GM19025 (cell line): ENCODE measurements around the gene TXNDC16.
A peak's percentile ranks its signal among the peaks of the same experiment; 100 is the strongest.
"Not testable (repeated sequence)": the region's sequence is repeated elsewhere in the genome, so short reads cannot be mapped to it uniquely, and the experiment has no call there.

ENCODE experiments used
- ATAC-seq: cut with Tn5 transposase; IDR thresholded peaks from one replicate; pipeline ENCODE4 v1.9.1; 2021; ENCODE audit warnings: mild to moderate bottlenecking, low read depth, moderate library complexity; ENCODE audit not compliant: unreplicated experiment

Gene TXNDC16

GRCh38 chr14:52545584-52546317 is 6.6 kb downstream of the TXNDC16 start:
- ATAC-seq, result no peak

- no peak for ATAC-seq
Observed at GRCh38 chr14:52538623-52539022, 13.7 kb downstream of the TXNDC16 start.

GRCh38 chr14:52536269-52536668 is 16.0 kb downstream of the TXNDC16 start:
- no peak for ATAC-seq

- no peak for ATAC-seq
Observed at GRCh38 chr14:52531481-52531880, 20.8 kb downstream of the TXNDC16 start.

GRCh38 chr14:52527052-52527451 is 25.3 kb downstream of the TXNDC16 start:
- no peak for ATAC-seq

- ATAC-seq, result no peak
Observed at GRCh38 chr14:52522581-52523345, 29.5 kb downstream of the TXNDC16 start.

GRCh38 chr14:52522033-52522432 is 30.3 kb downstream of the TXNDC16 start:
- no peak for ATAC-seq

GRCh38 chr14:52514046-52514811 is 38.1 kb downstream of the TXNDC16 start:
- ATAC-seq, result no peak

- no peak for ATAC-seq
Observed at GRCh38 chr14:52513249-52513648, 39.1 kb downstream of the TXNDC16 start.

- ATAC-seq, result no peak
Observed at GRCh38 chr14:52494444-52494843, 57.9 kb downstream of the TXNDC16 start.

- ATAC-seq, result no peak
Observed at GRCh38 chr14:52485350-52485960, 66.8 kb downstream of the TXNDC16 start.

- ATAC-seq, result no peak
Observed at GRCh38 chr14:52481864-52482263, 70.4 kb downstream of the TXNDC16 start.

- no peak for ATAC-seq
Observed at GRCh38 chr14:52473557-52473956, 78.7 kb downstream of the TXNDC16 start.

GRCh38 chr14:52472728-52473127 is 79.6 kb downstream of the TXNDC16 start:
- no peak for ATAC-seq

GRCh38 chr14:52472251-52472650 is 80.1 kb downstream of the TXNDC16 start:
- ATAC-seq, result not testable (repeated sequence)

GRCh38 chr14:52467515-52468266 is 84.6 kb downstream of the TXNDC16 start:
- ATAC-seq, result peak; percentile 61

GRCh38 chr14:52464175-52464574 is 88.1 kb downstream of the TXNDC16 start:
- no peak for ATAC-seq

GRCh38 chr14:52463375-52463774 is 88.9 kb downstream of the TXNDC16 start:
- no peak for ATAC-seq

GRCh38 chr14:52461721-52462120 is 90.6 kb downstream of the TXNDC16 start:
- ATAC-seq, result no peak

- no peak for ATAC-seq
Observed at GRCh38 chr14:52458721-52459085, 93.6 kb downstream of the TXNDC16 start.
